Neural cell (in vitro differentiated cells): ENCODE data around the gene RPL37. TPM values are rescaled to one million over a fixed set of nuclear protein-coding genes. Genes with fewer than 3 reads are reported as not detected.

Experiments
- H2AFZ ChIP-seq: fragments of 200-600, 300-800 bp; sonication (generic), shearing (Covaris generic); 2 replicates; pipeline ENCODE4 v1.6.0; 2014; ENCODE audit warnings: low read depth, mild to moderate bottlenecking, antibody characterized with exemption, low read length, moderate library complexity
- H3F3A ChIP-seq: fragments of 200-600 bp; shearing (Covaris generic); 2 replicates; pipeline ENCODE4 v1.6.1; 2016; ENCODE audit warnings: mild to moderate bottlenecking, moderate library complexity, mixed read lengths, antibody characterized with exemption, low read length; ENCODE audit not compliant: insufficient read depth, poor library complexity, severe bottlenecking
- H3K27ac ChIP-seq: fragments of 200-600, 300-800 bp; sonication (generic), shearing (Covaris generic); 2 replicates; pipeline ENCODE4 v1.5.1; 2014; ENCODE audit warnings: mild to moderate bottlenecking, low read length, moderate library complexity
- H3K27me3 ChIP-seq: fragments of 300-800, 200-600 bp; sonication (generic), shearing (Covaris generic); 2 replicates; pipeline ENCODE4 v1.6.0; 2014; ENCODE audit warnings: mild to moderate bottlenecking, low read depth, low read length, moderate library complexity; ENCODE audit not compliant: insufficient read depth
- H3K36me3 ChIP-seq: fragments of 300-800, 200-600 bp; sonication (generic), shearing (Covaris generic); 2 replicates; pipeline ENCODE4 v1.5.1; 2014; ENCODE audit warnings: mild to moderate bottlenecking, antibody characterized with exemption, low read length, moderate library complexity; ENCODE audit not compliant: insufficient read depth
- H3K4me2 ChIP-seq: fragments of 300-800, 200-600 bp; sonication (generic), shearing (Covaris generic); 2 replicates; pipeline ENCODE4 v1.6.0; 2014; ENCODE audit warnings: mild to moderate bottlenecking, low read length
- H3K4me3 ChIP-seq: fragments of 300-800, 200-600 bp; sonication (generic), shearing (Covaris generic); 2 replicates; pipeline ENCODE4 v1.5.1; 2014; ENCODE audit warnings: mild to moderate bottlenecking, low read length, moderate library complexity
- H3K79me2 ChIP-seq: fragments of 200-600 bp; shearing (Covaris generic); replicated peaks from 2 replicates; pipeline ENCODE4 v1.6.0; 2014; ENCODE audit warnings: mild to moderate bottlenecking, low read length, moderate library complexity; ENCODE audit not compliant: insufficient read depth
- H3K9ac ChIP-seq: fragments of 300-800, 200-600 bp; sonication (generic), shearing (Covaris generic); 2 replicates; pipeline ENCODE4 v1.6.1; 2016; ENCODE audit warnings: mild to moderate bottlenecking, low read length, mixed read lengths
- H3K9me2 ChIP-seq: fragments of 200-600 bp; shearing (Covaris generic); 2 replicates; pipeline ENCODE4 v1.6.1; 2016; ENCODE audit warnings: mild to moderate bottlenecking, low read length, mixed read lengths; ENCODE audit not compliant: insufficient read depth
- H3K9me3 ChIP-seq: fragments of 200-600, 300-800 bp; sonication (generic), shearing (Covaris generic); 2 replicates; pipeline ENCODE4 v1.6.1; 2016; ENCODE audit warnings: mild to moderate bottlenecking, mixed run types, low read length, moderate library complexity, mixed read lengths
- H4K20me1 ChIP-seq: fragments of 200-600 bp; shearing (Covaris generic); 2 replicates; pipeline ENCODE4 v1.6.1; 2016; ENCODE audit warnings: mild to moderate bottlenecking, mixed run types; ENCODE audit not compliant: insufficient read depth
- CTCF ChIP-seq: fragments of 450-650 bp; IDR thresholded peaks from 2 replicates; pipeline ENCODE4 v1.5.1; 2014; ENCODE audit warnings: antibody characterized with exemption, mild to moderate bottlenecking, moderate library complexity; ENCODE audit not compliant: poor library complexity, severe bottlenecking
- EP300 ChIP-seq: fragments of 450-650 bp; conservative IDR thresholded peaks from 2 replicates; pipeline ENCODE4 v1.6.1; 2014; ENCODE audit warnings: antibody characterized with exemption, mild to moderate bottlenecking, moderate library complexity; ENCODE audit not compliant: poor library complexity, severe bottlenecking
- EZH2 ChIP-seq: fragments of 200-600, 300-800 bp; shearing (Covaris generic), sonication (generic); IDR thresholded peaks from 2 replicates; pipeline ENCODE4 v1.6.1; 2014; ENCODE audit warnings: antibody characterized with exemption, low read length, borderline replicate concordance, mild to moderate bottlenecking; ENCODE audit not compliant: insufficient read depth, poor library complexity, severe bottlenecking
- MXI1 ChIP-seq: fragments of 450-650 bp; conservative IDR thresholded peaks from 2 replicates; pipeline ENCODE4 v1.6.1; 2014; ENCODE audit warnings: antibody characterized with exemption, mild to moderate bottlenecking; ENCODE audit not compliant: poor library complexity, severe bottlenecking
- POLR2AphosphoS5 ChIP-seq: IDR thresholded peaks from 2 replicates; pipeline ENCODE4 v1.6.1; 2012
- RAD21 ChIP-seq: fragments of 450-650 bp; conservative IDR thresholded peaks from 2 replicates; pipeline ENCODE4 v1.6.1; 2014; ENCODE audit warnings: antibody characterized with exemption, mild to moderate bottlenecking, moderate library complexity
- REST ChIP-seq: IDR thresholded peaks from 2 replicates; pipeline ENCODE4 v1.6.1; 2012; ENCODE audit warnings: borderline replicate concordance
- SMC3 ChIP-seq: fragments of 450-650 bp; conservative IDR thresholded peaks from 2 replicates; pipeline ENCODE4 v1.6.1; 2014; ENCODE audit warnings: antibody characterized with exemption, mild to moderate bottlenecking, moderate library complexity; ENCODE audit not compliant: poor library complexity
- TAF1 ChIP-seq: IDR thresholded peaks from 2 replicates; pipeline ENCODE4 v1.6.1; 2012; ENCODE audit warnings: low read depth
- polyA plus RNA-seq: library from polyadenylated mRNA; depleted of rRNA; stranded (reverse); fragments of >200 nt; gene quantifications from 2 replicates; pipeline ENCODE4 v1.2.3, GENCODE V29; 2014

RPL37 gene
- polyA plus RNA-seq, 1 donor from 2014 or later, result 107 TPM

- no peaks in the 10 kb centered on the region for H3K9me3 ChIP-seq
- no peaks in the 10 kb centered on the region for H3K9me2 ChIP-seq
- no peak overlapping the region for H3K27ac ChIP-seq
- TF ChIP-seq RAD21 (no peak), TAF1 (no peak), EP300 (no peak), MXI1 (no peak), REST (no peak), SMC3 (no peak), POLR2AphosphoS5 (no peak), CTCF (no peak), EZH2 (no peak)
- H3K9ac ChIP-seq, result no peak overlapping the region
- no peaks in the 10 kb centered on the region for H3K27me3 ChIP-seq
- H4K20me1 ChIP-seq, result no peaks in the 10 kb centered on the region
- no peak overlapping the region for H2AFZ ChIP-seq
- no peaks in the 10 kb centered on the region for H3K36me3 ChIP-seq
- H3K4me2 ChIP-seq, result no peak overlapping the region
- no peaks in the 10 kb centered on the region for H3K79me2 ChIP-seq
- no peaks in the 10 kb centered on the region for H3F3A ChIP-seq
- no peak overlapping the region for H3K4me3 ChIP-seq
These were observed 36.2 kb upstream of the RPL37 start for GRCh38 chr5:40871177-40871576.

- no peaks in the 10 kb centered on the region for H3K79me2 ChIP-seq
- no peaks in the 10 kb centered on the region for H3K9me2 ChIP-seq
- TF ChIP-seq SMC3 (no peak), MXI1 (no peak), EP300 (no peak), EZH2 (no peak), REST (no peak), POLR2AphosphoS5 (no peak), RAD21 (no peak), CTCF (no peak), TAF1 (no peak)
- no peak overlapping the region for H3K4me3 ChIP-seq
- H3K9ac ChIP-seq, result no peak overlapping the region
- H3F3A ChIP-seq, result no peaks in the 10 kb centered on the region
- no peaks in the 10 kb centered on the region for H4K20me1 ChIP-seq
- H2AFZ ChIP-seq, result no peak overlapping the region
- no peak overlapping the region for H3K27ac ChIP-seq
- no peaks in the 10 kb centered on the region for H3K36me3 ChIP-seq
- H3K27me3 ChIP-seq, result no peaks in the 10 kb centered on the region
- H3K9me3 ChIP-seq, result no peaks in the 10 kb centered on the region
- no peak overlapping the region for H3K4me2 ChIP-seq
These were observed 34.4 kb upstream of the RPL37 start for GRCh38 chr5:40869384-40869783.
